Inflammatory macrophage treated with lipopolysaccharide for 4 hours (primary cell): Measurements from ENCODE around the gene LIMS2.

Experiments used
- DNase-seq: peaks from one replicate; pipeline ENCODE4 v3.0.0-alpha.2; 2020

The LIMS2 gene

DNA sequence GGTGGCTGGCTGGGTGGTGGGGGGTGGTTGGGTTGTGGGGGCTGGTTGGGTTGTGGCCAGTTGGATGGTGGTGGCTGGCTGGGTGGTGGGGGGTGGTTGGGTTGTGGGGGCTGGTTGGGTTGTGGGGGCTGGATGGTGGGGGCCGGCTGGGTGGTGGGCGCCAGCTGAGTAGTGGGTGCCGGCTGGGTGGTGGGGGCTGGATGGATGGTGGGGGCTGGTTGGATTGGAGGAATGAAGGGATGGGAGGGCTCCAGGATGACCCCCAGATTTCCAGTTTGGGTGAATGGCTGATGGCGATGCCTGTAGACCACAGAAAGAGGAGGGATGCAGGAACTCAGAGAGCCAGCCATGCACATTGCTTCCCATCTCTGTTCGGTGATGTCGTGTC, 56.1 kb downstream of the LIMS2 start:
- no peak for DNase-seq

- no peak for DNase-seq
These were observed 56.7 kb downstream of the LIMS2 start for GRCh38 chr2:127618551-127619202.

DNA sequence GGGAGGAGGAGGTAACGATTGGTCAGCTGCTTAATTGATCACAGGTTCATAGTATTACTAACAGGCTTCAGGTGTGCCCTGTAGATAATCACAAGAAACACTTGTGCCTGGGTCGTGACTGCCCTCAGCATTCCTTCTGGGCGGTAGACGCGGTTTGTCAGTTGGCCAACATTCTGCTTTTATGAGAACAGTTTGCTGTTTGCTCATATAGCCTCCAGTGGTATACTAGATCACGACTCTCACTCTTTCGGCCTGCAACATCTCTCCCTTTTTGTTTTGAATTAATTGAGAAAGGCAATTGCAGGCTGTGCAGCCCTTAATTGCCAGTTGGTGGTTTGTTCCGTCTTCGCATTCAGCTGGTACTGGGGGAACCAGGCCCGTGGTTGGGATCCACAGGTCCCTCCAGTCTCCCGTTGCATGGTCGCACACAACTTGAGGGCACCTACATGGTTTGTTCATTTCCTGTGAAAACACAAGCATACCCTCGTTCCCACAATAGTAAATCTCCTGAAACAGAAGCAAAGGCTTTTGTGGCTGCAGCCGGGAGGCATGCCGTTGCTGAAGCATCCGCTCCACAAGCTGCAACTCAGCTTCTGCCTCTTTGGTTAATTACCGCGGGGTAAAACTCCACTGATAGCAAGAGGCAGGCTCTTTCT, 59.7 kb downstream of the LIMS2 start:
- no peak for DNase-seq

DNA sequence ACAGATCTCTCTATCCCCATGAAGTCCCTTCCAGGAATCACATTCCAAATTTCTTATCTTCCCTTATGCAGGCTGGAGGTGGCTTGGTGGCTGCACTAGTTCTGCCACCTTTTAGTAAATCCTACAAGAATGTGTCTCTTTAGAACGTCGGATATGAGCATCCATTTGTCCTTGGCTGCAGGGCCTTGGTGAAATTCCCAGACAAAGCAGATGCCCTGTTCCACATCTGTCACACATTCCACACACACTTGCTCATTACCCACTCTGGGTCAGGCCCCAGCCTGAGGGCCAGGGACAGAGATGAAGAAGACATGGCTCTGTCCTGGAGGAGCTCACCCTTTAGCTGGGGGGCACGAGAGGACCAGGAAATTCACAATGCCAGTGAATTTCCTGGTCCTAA, 60.6 kb downstream of the LIMS2 start:
- DNase-seq = no peak

DNA sequence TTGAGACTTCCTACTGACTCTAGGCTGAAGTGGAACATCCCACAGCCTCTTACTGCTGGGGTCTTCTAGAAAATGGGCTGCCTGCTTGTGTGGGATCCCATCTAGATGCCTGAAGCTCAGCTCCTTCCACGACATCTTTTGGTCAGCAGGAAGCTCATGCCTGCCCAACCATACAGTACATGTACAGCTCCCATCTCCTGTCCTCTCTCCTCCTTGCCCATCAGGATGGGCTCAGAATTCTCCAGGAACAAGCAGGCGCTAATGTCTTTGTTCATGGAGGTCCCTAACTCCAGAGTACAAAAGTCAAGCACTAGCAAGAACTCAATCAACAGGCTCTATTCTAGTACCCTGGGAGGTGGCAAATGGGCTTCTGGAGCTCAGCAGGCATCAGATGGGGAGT, 61.1 kb downstream of the LIMS2 start:
- DNase-seq = no peak

DNA sequence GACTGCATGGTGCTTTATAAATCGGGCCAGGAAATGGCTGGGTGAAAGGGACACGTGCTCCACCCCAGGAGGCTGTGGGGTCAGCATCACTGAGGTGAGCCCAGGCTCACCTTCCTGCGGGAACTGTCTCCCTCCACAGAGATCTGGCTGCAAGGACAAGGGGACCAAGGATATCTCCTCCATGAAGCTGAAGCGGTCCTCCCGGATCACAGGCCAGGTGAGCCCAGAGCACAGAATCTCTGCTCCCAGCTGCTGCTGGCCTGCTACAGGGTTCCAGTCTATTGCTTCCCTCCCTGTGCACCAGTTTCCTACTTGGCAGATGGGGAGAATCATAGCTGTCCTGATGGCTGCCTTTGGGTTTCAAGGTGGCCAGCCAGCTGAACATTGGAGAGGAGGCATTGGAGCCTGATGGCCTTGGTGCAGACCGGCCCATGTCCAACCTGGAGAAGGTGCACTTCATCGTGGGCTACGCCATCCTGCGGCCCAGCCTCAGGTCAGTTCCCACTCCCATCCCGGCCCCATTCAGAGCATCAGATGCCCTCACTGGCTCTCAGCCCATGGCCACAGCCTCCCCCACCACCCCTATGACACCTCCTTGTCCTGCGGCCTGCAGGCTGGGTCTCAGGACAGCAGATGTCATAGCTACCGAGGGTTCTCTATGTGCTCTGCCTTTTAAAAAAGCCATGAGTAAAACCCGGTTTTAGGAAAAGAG, 63.1 kb downstream of the LIMS2 start:
- DNase-seq = no peak

GRCh38 chr2:127611076-127611925, 64.0 kb downstream of the LIMS2 start:
- no peak for DNase-seq

GRCh38 chr2:127610561-127610960, 64.8 kb downstream of the LIMS2 start:
- DNase-seq = no peak

DNA sequence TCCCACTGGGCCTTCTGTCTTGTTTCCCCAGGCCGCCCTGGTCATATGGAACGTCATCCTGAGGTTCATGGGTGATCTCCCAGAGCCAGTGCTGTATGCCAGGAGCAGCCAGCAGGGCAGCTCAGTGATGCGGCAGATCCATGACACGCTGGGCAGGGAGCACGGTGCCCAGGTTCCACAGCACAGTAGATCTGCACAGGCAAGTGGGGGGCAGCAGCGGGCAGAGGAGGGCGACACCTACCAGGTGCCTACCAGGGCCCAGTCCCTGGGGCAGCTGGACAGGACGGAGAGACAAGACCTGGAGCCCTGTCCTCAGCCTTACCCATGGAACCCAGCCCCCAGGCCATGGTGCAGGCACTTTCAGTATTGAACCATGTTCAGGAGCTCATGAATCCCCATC, 65.5 kb downstream of the LIMS2 start:
- no peak for DNase-seq

- DNase-seq = no peak
These were observed 66.1 kb downstream of the LIMS2 start for GRCh38 chr2:127609031-127609751.

DNA sequence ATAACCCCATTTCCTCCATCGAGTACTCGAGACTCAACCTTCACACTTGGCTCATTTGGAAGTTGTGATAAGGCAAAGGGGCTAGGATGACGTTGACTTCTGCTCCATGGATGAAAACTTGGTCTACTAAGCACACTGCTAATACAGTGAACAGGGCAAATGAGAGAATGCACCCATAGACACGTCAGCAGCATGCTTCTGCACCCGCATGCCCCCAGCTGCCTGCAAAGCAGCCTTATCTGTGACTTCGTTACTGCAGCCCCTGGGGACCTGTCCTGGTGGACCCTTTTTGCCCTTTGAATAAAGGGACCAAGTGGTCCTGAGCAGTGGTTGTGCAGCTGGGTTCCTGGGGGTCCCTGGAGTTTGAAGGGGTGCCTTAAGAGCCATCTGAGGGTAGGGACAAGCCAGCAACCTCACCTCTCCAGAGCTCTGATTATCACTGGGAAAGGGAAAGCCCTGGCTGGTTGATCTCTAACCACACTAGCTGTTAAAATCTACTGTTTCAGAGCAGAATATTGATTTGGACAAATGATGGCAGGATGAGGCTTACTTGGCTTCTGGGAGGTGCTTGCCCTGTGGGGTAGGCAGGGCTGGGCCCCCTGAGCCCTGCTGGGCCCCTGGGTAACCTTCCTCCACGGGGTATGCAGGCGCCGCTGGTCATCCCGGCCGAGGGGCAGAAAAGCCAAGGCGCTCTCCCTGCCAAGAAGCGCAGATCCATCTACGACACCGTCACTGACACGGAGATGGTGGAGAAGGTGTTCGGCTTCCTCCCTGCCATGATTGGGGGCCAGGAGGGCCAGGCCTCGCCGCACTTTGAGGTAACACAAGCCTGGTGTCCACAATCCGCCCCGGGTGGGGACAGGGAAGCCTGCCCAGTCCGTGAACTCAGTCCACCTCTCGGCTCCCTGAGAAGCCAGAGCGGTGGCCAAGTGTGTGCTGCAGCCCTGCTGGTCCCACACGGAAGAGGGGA, 67.0 kb downstream of the LIMS2 start:
- DNase-seq = no peak

DNA sequence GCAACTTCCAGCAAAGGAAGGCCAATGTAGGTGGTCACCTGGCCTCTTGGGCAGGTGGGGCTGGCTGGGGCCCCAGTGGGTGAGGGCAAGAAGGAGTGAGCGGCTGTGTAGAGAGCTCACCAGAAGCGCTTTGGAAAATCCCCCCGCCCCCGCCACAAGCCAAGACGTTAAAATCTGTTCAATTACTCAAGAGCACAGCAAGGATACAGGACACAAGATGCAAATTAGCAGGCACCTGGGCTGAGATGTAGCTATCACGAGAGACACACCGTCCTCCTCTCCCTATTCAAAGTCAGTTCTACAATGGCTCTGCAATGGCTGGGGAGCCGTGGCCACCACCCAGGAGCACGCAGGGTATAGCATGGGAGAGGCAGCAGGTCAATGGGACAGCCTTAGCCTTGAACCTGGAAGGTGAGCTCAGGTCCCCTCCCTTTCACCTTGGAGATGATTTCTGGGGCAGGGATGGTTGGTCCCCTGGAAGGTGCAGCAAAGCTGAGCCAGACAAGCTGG, 67.9 kb downstream of the LIMS2 start:
- no peak for DNase-seq

DNA sequence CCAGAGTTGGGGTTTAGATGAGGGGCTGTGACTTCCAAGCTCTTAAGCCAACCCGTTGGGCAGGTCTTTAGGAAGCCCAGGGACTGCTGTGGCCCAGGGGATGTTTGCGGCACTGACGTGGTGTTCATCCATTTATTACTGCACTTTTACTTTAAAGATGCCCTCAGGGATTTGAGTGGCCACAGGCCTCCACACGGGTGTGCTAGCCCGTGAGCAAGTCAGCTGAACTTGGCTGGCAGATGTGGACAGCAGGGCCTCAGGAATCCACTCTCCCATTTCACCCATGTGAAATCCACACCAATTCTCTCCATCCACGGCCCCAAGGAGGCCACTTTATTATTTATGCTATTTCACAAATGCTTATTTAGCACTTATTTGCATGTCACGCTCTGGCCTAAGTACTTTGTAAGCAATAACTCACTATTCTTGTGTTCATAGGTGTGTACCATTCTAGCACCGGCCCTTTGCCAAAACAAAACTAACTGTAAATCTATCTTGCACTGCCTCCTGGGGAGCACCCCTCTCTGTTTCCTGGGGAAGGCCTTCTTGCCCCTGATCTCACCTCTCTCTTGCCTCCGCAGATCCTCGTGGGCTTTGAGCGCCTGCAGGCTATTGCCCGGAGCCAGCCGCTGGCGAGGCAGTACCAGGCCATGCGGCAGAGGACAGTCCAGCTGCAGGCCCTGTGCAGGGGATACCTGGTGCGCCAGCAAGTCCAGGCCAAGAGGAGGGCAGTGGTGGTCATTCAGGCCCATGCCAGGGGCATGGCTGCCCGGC, 68.5 kb downstream of the LIMS2 start:
- no peak for DNase-seq

- no peak for DNase-seq
These were observed 69.6 kb downstream of the LIMS2 start for GRCh38 chr2:127605691-127606263.

- DNase-seq = no peak
These were observed 70.3 kb downstream of the LIMS2 start for GRCh38 chr2:127604986-127605385.

GRCh38 chr2:127599211-127599610, 76.1 kb downstream of the LIMS2 start:
- DNase-seq = no peak

- DNase-seq = no peak
These were observed 76.6 kb downstream of the LIMS2 start for GRCh38 chr2:127598711-127599110.

DNA sequence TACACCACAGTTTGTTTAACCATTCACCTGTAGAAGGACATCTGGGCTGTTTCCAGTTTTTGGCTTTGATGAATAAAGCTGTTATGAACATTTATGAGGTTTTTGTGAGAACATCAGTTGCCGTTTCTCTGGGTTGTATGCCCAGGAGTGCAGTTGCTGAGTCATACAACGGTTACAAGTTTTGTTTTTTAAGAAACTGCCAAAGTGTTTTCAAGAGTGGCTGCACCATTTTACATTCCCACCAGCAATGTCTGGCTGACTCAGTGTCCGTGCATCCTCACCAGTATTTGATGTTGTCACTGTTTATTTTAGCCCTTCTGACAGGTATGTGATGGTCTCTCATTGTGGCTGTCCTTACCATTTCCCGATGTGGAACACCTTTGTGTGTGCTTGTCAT, 77.3 kb downstream of the LIMS2 start:
- DNase-seq = no peak

GRCh38 chr2:127597046-127597983, 78.0 kb downstream of the LIMS2 start:
- no peak for DNase-seq
